ENCODE results near the gene HSD11B1. TPM values are rescaled to one million over a fixed set of nuclear protein-coding genes. Genes with fewer than 3 reads are reported as not detected.

HSD11B1 gene
- total and polyA plus RNA-seq, 2 experiments from 2014 or later = not detected

- DNase-seq (ENCODE audit: low read depth in 1 of 2, low spot score in 1 of 2) = no peak
- Histone ChIP-seq H3K27ac (no peak overlapping the region), H3K4me3 (no peak overlapping the region), H3K4me1 (ENCODE audit: low read depth) (peaks cover 8% of the 10 kb centered on the region), H3K9me3 (ENCODE audit: low read depth) (no peaks in the 10 kb centered on the region), H3K27me3 (no peaks in the 10 kb centered on the region), H3K36me3 (no peaks in the 10 kb centered on the region)
- TF ChIP-seq, protein P1, sequence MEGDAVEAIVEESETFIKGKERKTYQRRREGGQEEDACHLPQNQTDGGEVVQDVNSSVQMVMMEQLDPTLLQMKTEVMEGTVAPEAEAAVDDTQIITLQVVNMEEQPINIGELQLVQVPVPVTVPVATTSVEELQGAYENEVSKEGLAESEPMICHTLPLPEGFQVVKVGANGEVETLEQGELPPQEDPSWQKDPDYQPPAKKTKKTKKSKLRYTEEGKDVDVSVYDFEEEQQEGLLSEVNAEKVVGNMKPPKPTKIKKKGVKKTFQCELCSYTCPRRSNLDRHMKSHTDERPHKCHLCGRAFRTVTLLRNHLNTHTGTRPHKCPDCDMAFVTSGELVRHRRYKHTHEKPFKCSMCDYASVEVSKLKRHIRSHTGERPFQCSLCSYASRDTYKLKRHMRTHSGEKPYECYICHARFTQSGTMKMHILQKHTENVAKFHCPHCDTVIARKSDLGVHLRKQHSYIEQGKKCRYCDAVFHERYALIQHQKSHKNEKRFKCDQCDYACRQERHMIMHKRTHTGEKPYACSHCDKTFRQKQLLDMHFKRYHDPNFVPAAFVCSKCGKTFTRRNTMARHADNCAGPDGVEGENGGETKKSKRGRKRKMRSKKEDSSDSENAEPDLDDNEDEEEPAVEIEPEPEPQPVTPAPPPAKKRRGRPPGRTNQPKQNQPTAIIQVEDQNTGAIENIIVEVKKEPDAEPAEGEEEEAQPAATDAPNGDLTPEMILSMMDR (IDR thresholded peaks at IDR 0.05; ENCODE audit: low read depth, low read length) = no peak
Observed at GRCh38 chr1:209708297-209708696, 3.7 kb downstream of the HSD11B1 start.

DNA sequence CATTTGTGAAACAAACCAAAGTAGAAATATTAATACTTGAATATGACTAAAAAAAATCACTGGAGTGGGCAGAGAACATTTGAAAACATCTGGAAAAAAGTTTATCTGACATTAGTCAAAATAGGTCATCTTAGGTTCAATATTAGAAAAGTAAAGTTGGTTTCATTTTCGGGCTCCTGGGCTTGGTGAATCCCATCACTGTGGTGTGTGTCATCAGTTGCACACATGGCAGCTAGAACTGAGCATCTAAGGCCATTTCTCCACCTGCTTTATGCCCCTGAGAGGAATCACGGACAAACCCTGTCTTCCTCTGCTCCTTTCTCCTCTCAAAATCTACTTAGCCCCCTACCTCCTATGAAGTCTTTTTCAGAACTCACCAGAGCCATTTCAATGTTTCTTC lies 5.4 kb downstream of the HSD11B1 start:
- TF ChIP-seq, protein P1 (IDR thresholded peaks at IDR 0.05; ENCODE audit: low read depth, low read length) = no peak
- Histone ChIP-seq H3K4me3 (no peak overlapping the region), H3K27ac (no peak overlapping the region), H3K27me3 (no peaks in the 10 kb centered on the region), H3K9me3 (ENCODE audit: low read depth) (no peaks in the 10 kb centered on the region), H3K36me3 (no peaks in the 10 kb centered on the region), H3K4me1 (ENCODE audit: low read depth) (no peaks in the 10 kb centered on the region)
- DNase-seq (ENCODE audit: low read depth in 1 of 2, low spot score in 1 of 2) = no peak

- TF ChIP-seq, protein P1 (IDR thresholded peaks at IDR 0.05; ENCODE audit: low read depth, low read length) = no peak
- Histone ChIP-seq H3K4me1 (ENCODE audit: low read depth) (no peaks in the 10 kb centered on the region), H3K27me3 (no peaks in the 10 kb centered on the region), H3K27ac (no peak overlapping the region), H3K4me3 (no peak overlapping the region), H3K36me3 (no peaks in the 10 kb centered on the region), H3K9me3 (ENCODE audit: low read depth) (no peaks in the 10 kb centered on the region)
- no peak for DNase-seq (ENCODE audit: low read depth in 1 of 2, low spot score in 1 of 2)
Observed at GRCh38 chr1:209710847-209711246, 6.2 kb downstream of the HSD11B1 start.

- Histone ChIP-seq H3K36me3 (no peaks in the 10 kb centered on the region), H3K27me3 (peaks cover 3% of the 10 kb centered on the region), H3K27ac (no peak overlapping the region), H3K4me3 (no peak overlapping the region), H3K4me1 (ENCODE audit: low read depth) (no peaks in the 10 kb centered on the region), H3K9me3 (ENCODE audit: low read depth) (no peaks in the 10 kb centered on the region)
- TF ChIP-seq, protein P1 (IDR thresholded peaks at IDR 0.05; ENCODE audit: low read depth, low read length) = no peak
- DNase-seq (ENCODE audit: low read depth in 1 of 2, low spot score in 1 of 2) = no peak
Observed at GRCh38 chr1:209714338-209714737, 9.7 kb downstream of the HSD11B1 start.

DNA sequence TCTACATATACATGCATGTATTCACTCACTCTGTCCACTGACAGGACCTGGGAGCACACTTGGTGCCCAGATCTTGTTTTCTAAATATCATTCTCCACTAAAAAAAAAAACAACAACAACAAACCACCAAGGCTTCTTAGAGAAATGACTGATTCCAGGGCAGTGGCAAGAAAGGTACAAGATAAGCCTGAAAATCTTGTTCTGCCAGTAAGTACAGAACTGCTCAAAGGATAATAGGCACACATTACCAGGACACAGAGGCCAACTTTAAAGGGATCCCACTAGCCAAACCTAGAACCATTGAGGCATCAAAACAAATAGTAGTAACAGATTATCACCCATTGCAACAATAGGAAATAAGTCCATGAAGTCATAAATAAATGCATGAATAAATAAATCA lies 10.7 kb downstream of the HSD11B1 start:
- TF ChIP-seq, protein P1 (IDR thresholded peaks at IDR 0.05; ENCODE audit: low read depth, low read length) = no peak
- DNase-seq (ENCODE audit: low read depth in 1 of 2, low spot score in 1 of 2) = no peak
- Histone ChIP-seq H3K27me3 (peaks cover 3% of the 10 kb centered on the region), H3K36me3 (no peaks in the 10 kb centered on the region), H3K27ac (no peak overlapping the region), H3K4me1 (ENCODE audit: low read depth) (no peaks in the 10 kb centered on the region), H3K9me3 (ENCODE audit: low read depth) (no peaks in the 10 kb centered on the region), H3K4me3 (no peak overlapping the region)

DNA sequence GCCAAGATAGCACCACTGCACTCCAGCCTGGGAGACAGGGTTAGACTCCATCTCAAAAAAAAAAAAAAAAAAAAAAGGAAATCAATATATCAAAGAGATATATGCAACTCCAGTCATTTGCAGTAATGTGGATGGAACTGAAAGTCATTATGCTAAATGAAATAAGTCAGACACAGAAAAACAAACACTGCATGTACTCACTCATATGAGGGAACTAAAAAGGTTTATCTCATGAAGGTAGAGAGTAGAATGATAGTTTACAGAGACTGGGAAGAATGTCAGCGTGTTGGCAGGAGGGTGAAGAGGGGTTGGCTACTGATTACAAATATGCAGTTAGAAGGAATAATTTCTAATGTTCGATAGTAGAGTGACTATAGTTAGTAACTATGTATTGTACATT lies 13.2 kb downstream of the HSD11B1 start:
- Histone ChIP-seq H3K4me1 (ENCODE audit: low read depth) (no peaks in the 10 kb centered on the region), H3K27ac (no peak overlapping the region), H3K27me3 (peaks cover 3% of the 10 kb centered on the region), H3K4me3 (no peak overlapping the region), H3K9me3 (ENCODE audit: low read depth) (no peaks in the 10 kb centered on the region), H3K36me3 (no peaks in the 10 kb centered on the region)
- TF ChIP-seq, protein P1 (IDR thresholded peaks at IDR 0.05; ENCODE audit: low read depth, low read length) = no peak
- DNase-seq (ENCODE audit: low read depth in 1 of 2, low spot score in 1 of 2) = no peak
